HG03139 (cell line): ENCODE data around the gene UBE2J2.

Experiments used
- ATAC-seq: cut with Tn5 transposase; IDR thresholded peaks from one replicate; pipeline ENCODE4 v1.9.1; 2021; ENCODE audit not compliant: unreplicated experiment

UBE2J2 gene

GRCh38 chr1:1282998-1283397 lies 9.3 kb upstream of the UBE2J2 start:
- ATAC-seq, result no peak

- ATAC-seq, result no peak
These were observed 8.1 kb upstream of the UBE2J2 start for GRCh38 chr1:1281533-1282321.

GRCh38 chr1:1280782-1281481 lies 7.3 kb upstream of the UBE2J2 start:
- no peak for ATAC-seq

- ATAC-seq, result no peak
These were observed 5.4 kb upstream of the UBE2J2 start for GRCh38 chr1:1279028-1279427.

- no peak for ATAC-seq
These were observed 5.0 kb upstream of the UBE2J2 start for GRCh38 chr1:1278620-1279019.

GRCh38 chr1:1275836-1276235 lies 2.2 kb upstream of the UBE2J2 start:
- ATAC-seq, result no peak

GRCh38 chr1:1274931-1275431 lies 1.3 kb upstream of the UBE2J2 start:
- ATAC-seq, result no peak

GRCh38 chr1:1274299-1274930 lies 761 bp upstream of the UBE2J2 start:
- ATAC-seq, result peak; percentile 13

- ATAC-seq, result no peak
These were observed 494 bp downstream of the UBE2J2 start for GRCh38 chr1:1273209-1273511.

- no peak for ATAC-seq
These were observed 1.1 kb downstream of the UBE2J2 start for GRCh38 chr1:1272341-1273208.

- ATAC-seq, result no peak
These were observed 2.8 kb downstream of the UBE2J2 start for GRCh38 chr1:1270813-1271212.

- ATAC-seq, result no peak
These were observed 5.4 kb downstream of the UBE2J2 start for GRCh38 chr1:1268284-1268682.

- no peak for ATAC-seq
These were observed 6.0 kb downstream of the UBE2J2 start for GRCh38 chr1:1267488-1268283.

GRCh38 chr1:1264868-1265272 lies 8.8 kb downstream of the UBE2J2 start:
- no peak for ATAC-seq

- no peak for ATAC-seq
These were observed 9.6 kb downstream of the UBE2J2 start for GRCh38 chr1:1264026-1264425.

- ATAC-seq, result no peak
These were observed 10.9 kb downstream of the UBE2J2 start for GRCh38 chr1:1262758-1263157.

- ATAC-seq, result no peak
These were observed 11.6 kb downstream of the UBE2J2 start for GRCh38 chr1:1262071-1262470.

GRCh38 chr1:1260843-1261560 lies 12.7 kb downstream of the UBE2J2 start:
- no peak for ATAC-seq

GRCh38 chr1:1259951-1260600 lies 13.6 kb downstream of the UBE2J2 start:
- no peak for ATAC-seq
